CD4-positive, alpha-beta T cell treated with Interferon alpha-2 for 1 hour (primary cell): Measurements from ENCODE around the gene ZNF616.
"Not testable (repeated sequence)": the region's sequence is repeated elsewhere in the genome, so short reads cannot be mapped to it uniquely, and the experiment has no call there.

Experiments
- DNase-seq, 2 donors: peaks; one replicate each; pipeline ENCODE4 v3.0.0-alpha.2; 2020 to 2022

Gene ZNF616

GRCh38 chr19:52102782-52103181 is 37.0 kb downstream of the ZNF616 start:
- DNase-seq, result no peak

GRCh38 chr19:52101866-52102562 is 37.7 kb downstream of the ZNF616 start:
- DNase-seq, result no peak

- no peak for DNase-seq
These were observed 40.1 kb downstream of the ZNF616 start for GRCh38 chr19:52099497-52100138.

- DNase-seq, result not testable (repeated sequence)
These were observed 43.3 kb downstream of the ZNF616 start for GRCh38 chr19:52096416-52096815.

GRCh38 chr19:52095172-52096014 is 44.3 kb downstream of the ZNF616 start, which contains the start of gene ZNF841:
TSS of gene ZNF841 (minus strand) at chr19:52095765. CDS start at chr19:52084801, 10,964 bp downstream.
- DNase-seq, result peak; percentile 87 to 91

- no peak for DNase-seq
These were observed 45.1 kb downstream of the ZNF616 start for GRCh38 chr19:52094526-52095130.

GRCh38 chr19:52086481-52086880 is 53.3 kb downstream of the ZNF616 start:
- DNase-seq, result no peak

GRCh38 chr19:52070496-52070895 is 69.2 kb downstream of the ZNF616 start:
- DNase-seq, result no peak

GRCh38 chr19:52069653-52070052 is 70.1 kb downstream of the ZNF616 start:
- DNase-seq, result no peak

- DNase-seq, result no peak
These were observed 73.4 kb downstream of the ZNF616 start for GRCh38 chr19:52066258-52066863.

GRCh38 chr19:52065399-52065798 is 74.3 kb downstream of the ZNF616 start:
- DNase-seq, result no peak
